Activated T-helper 1 cell treated with anti-CD3 and anti-CD28 coated beads, Interleukin-2, amount 50 U/mL, for 16 hours (primary cell): Measurements from ENCODE around the gene ZNF587.
"Not testable (repeated sequence)": the region's sequence is repeated elsewhere in the genome, so short reads cannot be mapped to it uniquely, and the experiment has no call there.

Experiments
- DNase-seq, 2 donors: peaks; one replicate each; pipeline ENCODE4 v3.0.0-alpha.2; 2020; ENCODE audit warnings: low read depth in 1 of 2, low spot score in 1 of 2

ZNF587 gene

DNA sequence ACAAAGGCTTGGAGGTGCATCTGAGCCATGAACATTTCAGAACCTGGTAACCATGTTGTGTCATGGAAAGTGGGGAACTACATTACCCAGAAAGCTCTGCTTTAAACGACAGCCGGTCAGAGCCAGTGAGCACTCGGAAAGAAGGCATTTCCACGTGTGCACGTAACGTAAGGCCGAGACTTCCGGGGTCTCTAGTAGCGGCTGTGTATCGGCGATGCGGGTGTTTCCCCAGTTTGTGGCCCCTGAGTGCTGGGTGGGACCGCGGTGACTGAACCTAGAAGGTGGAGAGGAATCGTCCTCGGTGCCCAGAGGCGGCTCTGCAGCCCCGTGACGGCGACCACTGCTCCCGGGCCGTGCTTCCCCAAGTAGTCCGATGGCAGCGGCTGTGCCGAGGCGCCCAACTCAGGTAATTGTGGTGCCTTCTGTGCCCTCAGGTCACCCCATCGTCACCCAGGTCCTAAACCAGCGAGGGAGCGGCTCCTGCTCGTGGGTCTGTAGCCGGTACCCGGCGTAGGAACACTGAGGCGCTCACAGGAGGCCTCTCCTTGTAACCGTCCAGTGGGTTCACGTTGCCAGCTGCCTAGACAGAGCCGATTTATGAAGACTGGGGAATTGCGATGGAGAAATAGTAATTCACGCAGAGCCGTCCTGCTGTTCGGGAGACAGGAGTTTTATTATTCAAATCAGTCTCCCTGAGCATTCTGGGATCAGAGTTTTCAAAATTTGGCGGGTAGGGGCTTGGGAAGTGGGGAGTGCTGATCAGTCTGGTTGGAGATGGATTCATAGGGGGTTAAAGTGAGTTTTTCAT, at the start of gene ZNF587:
TSS of gene ZNF587 (plus strand) at position 194 of the 808 bp plus-strand sequence. CDS start at position 374, 180 bp downstream.
- DNase-seq, result peak; percentile 49 to 68

DNA sequence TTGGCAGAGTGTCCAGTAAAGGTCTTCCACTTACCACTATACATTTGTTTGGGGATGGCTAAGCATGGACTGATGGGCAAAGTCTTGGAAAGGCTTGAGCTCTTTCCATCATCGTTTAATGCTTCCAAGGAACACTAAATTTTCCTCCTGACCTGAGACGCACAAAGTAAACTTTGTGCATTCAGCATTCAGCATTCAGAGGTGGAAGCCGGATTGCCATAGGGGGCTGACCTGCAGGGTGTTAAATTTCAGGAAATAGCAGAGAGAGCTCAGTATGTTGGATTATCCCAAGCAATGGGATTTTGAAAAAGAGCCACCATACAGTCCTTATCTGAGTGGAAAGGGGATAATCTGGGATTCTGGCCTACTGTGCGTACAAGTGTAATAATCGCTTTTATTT, 49.0 kb upstream of the ZNF587 start:
- DNase-seq, result no peak

DNA sequence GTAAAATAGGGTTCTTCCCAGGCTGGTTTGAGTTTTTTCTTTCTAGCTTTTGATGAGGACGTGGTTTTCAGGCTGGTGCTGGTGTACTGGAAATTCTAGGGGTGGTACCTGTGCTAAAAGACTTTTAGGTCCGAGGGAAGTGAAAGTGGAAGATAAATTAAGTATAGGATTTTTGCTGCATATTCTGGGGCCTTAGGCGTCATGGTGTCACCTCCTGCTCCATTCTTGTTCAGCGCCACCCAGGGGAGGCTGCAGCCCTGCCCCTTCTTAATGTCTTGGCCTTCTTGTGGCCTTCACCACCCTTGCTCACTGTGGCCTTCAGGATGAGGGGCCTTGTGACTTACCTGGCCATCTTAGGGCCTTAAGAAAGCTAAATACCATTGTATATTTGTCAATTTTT, 47.4 kb upstream of the ZNF587 start:
- DNase-seq, result no peak

DNA sequence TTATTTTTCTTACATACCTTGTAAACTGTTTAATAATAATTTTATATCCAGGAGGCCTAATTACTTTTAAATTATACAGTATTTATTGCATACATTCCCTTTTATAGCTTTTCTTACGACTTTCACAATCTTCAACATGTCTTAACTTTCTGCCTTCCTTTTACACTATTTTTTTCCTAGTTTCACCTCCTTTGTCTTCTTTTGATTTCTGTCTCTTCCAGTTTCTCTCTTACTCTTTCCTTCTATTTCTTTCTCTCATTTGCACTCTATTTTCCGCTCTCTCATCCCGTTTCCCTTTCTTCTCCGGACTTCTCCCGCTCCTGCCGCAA, 46.4 kb upstream of the ZNF587 start:
- DNase-seq, result no peak

DNA sequence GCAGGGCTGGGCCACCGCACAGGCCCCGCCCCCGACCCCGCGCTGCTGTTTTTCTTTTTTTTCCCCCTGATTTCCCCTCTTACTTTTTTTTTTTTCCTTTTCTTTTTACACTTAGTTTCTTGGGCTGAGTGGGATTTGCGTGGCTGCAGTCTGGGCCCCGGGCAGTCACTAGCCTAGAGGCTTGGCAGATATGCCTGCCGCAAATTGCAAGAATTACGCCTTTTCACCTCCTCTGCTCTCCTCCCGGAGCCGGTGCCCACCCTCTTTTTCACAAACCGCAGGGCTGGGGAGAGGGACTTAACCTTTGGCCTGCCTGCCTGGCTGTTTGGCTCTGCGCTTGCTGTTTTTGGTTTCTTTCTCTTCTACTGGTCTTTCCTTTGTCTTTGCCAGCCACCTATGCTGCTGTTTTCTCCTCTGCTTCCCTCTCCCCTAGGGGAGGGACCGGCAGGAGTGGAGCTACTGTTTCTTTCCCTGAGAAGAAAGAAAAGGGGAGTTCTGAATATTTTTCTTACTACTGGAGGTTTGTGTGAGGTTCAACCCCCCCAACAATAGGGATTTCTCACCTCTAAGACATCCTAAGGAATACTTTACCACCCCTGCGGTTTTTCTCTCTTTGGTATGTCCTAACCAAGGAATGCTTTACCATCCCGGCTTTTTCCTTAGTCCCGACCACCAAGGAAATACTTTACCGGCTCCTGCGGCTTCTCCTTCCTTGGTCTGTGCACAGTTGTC, 45.9 kb upstream of the ZNF587 start:
- DNase-seq, result no peak

DNA sequence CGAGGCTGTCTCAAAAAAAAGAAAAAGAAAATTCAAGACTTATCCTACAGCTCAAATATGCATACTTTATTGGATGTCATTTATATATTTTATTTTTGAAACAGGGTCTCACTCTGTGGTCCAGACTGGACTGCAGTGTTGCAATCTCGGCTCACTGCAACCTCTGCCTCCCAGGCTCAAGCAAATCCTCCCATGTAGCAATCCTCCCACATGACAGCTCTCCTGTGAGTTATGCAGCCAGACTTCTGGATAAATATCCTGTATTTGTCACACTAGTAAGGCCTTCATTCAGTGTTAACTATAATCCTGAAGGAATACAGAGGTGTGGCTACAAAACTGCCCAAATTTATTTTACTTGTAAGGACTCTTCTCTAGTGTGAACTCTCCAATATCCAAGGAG, 42.1 kb upstream of the ZNF587 start:
- DNase-seq, result no peak

DNA sequence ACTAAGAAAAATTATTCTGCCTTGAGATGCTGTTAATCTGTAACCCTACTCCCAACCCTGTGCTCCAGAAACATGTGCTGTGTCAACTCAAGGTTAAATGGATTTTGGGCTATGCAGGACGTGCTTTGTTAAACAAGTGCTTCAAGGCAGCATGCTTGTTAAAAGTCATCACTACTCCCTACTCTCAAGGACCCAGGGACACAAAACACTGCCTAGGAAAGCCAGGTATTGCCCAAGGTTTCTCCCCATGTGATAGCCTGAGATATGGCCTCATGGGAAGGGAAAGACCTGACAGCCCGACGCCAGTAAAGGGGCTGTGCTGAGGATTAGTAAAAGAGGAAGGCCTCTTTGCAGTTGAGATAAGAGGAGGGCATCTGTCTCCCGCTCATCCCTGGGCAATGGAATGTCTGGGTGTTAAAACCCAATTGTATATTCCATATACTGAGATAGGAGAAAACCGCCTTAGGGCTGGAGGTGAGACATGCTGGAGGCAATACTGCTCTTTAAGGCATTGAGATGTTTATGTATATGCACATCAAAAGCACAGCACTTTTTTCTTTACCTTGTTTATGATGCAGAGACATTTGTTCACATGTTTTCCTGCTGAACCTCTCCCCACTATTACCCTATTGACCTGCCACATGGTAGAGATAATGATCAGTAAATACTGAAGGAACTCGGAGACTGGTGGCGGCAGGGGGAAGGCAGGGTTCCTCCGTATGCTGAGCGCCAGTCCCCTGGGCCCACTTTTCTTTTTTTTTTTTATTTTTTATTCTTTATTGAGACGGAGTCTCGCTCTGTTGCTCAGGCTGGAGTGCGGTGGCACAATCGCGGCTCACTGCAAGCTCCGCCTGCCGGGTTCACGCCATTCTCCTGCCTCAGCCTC, 39.0 kb upstream of the ZNF587 start:
- not testable (repeated sequence) for DNase-seq

DNA sequence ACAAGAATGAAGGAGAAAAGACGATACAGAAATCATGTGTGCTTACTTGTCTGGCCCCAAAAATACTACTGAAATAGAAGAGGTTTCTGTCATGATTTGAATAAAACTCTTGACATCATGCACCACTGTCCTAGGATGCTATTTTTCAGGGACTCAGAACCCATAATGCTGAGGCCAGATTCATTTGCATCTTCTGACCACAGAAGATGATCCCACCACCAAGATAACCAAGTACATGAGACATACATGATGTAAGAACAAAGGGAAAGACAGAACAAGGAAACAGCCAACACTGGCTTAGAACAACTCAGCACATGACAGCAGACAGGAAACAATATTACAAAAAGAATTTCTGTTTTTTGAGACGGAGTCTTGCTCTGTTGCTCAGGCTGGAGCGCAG, 37.4 kb upstream of the ZNF587 start:
- no peak for DNase-seq

DNA sequence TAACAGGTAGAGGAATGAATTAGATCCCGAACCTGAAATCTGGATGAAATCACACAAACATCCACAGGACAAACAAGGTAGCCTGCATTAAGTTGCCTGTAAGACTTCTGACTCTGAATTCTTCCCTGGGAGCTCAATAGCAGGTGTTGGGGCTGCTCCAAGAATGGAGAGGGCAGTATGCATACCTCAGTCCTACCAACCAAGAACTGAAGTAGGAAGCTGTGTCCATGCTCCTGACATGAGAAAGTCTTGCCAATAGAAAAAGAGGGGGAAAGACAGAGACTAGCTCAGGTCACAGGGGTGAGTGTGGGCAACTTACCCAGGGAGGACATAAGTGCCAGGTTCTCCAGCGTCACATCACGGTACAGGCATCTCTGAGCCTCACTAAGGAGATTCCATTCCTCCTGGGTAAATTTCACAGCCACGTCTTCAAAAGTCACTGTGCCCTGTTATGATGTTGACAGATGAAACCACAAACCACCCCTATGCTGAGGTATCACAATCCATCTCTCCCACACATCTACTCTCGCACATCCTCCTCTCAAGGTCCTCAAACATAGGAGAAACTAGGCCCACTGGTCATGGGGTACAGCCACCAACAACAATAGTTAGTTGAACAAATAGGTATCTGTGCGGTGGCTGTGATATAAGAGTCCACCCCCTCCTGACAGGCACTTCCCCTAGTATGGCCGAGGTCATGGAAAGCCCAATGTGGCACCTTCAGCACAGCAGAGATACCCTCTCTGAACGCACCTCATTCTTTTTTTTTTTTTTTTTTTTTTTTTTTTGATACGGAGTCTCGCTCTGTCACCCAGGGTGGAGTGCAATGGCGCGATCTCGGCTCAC, 36.5 kb upstream of the ZNF587 start:
- not testable (repeated sequence) for DNase-seq

DNA sequence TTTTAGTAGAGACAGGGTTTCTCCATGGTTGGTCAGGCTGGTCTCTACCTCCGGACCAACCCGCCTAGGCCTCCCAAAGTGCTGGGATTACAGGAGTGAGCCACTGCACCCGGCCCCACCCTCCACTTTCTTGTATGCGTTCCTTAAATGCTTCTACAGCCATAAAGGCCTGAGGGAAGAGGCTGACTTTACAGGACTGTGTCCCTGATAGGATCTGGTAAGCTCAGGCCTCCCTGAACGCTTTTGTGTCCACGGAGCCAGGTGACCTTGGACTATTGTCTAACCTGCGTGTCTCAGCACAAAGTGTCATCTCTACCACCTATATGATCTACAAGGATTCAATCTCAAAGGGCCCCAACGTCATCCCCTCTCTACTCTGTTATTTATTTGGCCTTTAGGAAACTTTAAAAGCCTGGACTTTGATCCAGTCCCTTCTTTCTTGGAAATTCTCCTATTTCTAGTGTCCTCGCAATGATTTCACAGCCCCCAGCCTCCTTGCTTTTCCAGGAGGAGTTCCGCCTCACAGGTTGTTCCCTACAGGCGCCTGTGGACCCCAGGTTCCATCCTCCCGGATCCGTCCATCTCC, 35.6 kb upstream of the ZNF587 start:
- DNase-seq, result no peak

DNA sequence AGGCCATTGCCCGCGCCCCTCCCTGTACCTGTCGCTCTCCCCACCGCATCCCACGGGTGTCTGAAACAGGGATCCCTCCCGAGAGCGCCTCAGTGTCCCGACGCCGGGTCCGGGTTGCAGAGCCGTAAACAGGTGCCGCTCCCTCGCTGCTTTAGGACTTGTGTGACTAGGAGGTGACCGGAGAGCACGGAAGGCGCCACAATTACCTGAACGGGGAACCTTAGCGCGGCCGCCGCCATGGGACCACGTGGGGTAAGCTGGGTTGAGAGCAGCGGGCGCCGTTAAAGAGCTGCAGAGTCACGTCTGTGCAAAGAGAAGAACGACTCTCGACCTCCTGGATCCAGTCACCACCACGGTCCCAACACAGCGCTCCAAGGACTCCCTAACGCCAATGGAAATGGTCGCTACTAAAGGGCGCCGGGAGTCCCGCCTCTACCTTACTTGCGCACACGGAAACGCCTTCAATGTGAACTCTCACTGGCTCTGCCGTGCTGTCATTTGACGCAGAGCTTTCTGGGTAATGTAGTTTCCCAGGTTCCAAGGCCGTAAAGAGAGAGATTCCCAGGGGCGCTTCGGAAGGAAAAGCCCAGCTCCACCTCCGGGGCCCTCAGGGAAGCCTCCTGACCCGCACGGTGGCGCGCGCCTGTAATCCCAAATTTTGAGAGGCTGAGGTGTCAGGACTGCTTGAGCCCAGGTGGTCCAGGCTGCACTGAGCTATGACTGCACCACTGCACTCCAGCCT, 35.0 kb upstream of the ZNF587 start, which contains the start of gene ZNF552:
TSS of gene ZNF552 (minus strand) at position 409 of the 742 bp plus-strand sequence. CDS start at position 239, 170 bp downstream.
- peak; percentile 40 to 57 for DNase-seq

DNA sequence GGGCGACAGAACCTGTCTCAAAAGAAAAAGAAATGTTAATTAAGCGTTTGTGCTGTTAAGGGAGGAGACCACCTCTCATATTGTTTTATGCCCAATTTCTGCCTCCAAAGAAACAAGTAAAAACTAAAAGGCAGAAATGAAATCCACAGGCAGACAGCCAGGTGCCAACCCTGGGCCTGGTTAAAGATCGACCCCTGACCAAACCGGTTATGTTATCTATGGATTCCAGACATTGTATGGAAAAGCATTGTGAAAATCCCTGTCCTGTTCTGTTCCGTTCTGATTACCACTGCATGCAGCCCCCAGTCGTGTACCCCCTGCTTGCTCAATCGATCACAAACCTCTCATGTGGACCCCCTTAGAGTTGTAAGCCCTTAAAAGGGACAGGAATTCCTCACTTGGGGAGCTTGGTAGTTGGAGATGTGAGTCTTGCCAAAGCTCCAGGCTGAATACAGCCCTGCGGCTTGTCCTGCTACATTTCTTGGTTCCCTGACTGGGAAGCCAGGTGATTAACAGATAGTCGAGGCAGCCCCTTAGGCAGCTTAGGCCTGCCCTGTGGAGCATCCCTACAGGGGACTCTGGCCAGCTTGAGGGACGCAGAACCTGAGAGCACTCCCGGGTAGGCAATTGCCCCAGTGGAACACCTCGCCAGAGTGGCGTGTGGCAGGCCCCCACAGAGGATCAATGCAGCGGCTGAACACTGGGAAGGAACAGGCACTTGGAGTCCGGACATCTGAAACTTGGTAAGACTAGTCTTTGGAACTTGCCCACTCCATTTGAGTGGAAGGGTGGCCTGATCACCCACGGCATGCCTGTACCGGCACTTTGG, 34.2 kb upstream of the ZNF587 start:
- DNase-seq, result no peak

DNA sequence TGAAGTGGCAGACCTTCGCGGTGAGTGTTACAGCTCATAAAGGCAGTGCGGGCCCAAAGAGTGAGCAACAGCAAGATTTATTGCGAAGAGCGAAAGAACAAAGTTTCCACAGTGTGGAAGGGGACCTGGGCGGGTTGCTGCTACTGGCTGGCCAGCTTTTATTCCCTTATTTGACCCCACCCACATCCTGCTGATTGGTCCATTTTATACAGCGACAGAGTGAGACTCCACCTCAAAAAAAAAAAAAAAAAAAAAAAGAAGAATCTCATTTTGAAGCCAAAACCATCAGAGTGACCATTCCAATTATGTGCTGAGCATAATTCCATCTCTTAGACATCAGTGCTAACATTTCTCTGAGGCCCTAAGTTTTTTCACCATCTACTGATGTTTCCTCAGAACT, 33.0 kb upstream of the ZNF587 start:
- DNase-seq, result no peak

DNA sequence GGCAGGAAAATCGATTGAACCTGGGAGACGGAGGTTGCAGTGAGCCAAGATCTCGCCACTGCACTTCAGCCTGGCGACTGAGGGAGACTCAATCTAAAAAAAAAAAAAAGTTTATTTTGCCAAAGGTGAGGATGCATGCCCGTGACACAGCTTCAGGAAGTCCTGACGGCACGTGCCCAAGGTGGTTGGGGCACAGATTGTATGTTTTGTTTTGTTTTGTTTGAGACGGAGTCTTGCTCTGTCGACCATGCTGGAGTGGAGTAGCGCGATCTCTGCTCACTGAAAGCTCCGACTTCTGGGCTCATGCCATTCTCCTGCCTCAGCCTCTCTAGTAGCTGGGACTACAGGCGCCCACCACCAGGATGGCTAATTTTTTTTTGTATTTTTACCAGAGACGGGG, 31.7 kb upstream of the ZNF587 start:
- no peak for DNase-seq

DNA sequence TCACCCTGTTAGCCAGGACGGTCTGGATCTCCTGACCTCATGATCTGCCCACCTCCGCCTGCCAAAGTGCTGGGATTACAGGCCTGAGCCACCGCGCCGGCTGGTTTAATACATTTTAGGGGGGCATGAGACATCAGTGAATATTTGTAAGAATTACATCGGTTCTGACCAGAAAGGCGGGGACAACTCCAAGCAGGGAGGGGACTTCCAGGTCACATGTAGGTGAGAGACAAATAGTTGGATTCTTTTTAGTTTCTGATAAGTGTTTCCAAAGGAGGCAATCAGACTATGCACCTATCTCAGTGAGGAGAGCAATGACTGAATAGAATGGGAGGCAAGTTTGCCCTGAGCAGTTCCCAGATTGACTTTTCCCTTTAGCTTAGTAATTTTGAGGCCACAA, 31.3 kb upstream of the ZNF587 start:
- no peak for DNase-seq

DNA sequence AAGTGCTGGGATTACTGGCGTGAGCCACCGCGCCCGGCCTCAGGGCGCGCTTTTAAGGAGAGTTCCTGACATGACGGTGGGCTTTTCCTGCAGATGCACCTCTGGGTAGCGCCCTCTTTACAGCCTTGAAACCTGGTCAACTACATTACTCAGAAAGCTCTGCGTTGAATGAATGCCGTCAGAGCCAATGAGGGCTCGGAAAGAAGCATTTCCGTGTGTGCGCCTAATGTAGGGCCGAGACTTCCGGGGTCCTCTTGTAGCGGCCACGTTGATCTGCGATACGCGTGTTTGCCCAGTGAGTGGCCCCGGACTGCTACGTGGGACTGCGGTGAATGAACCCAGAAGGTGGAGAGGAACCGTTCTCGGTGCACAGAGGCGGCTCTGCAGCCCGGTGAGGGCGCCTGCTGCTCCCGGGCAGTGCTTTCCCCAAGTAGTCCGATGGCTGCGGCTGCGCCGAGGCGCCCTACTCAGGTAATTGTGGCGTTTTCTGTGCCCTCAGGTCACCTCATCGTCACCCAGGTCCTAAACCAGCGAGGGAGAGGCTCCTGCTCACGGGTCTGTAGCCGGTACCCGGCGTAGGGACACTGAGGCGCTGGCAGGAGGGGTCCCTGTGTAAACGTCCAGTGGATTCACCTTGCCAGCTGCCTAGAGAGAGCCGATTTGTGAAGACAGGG, 30.0 kb upstream of the ZNF587 start:
- DNase-seq, result peak; percentile 49 to 72

DNA sequence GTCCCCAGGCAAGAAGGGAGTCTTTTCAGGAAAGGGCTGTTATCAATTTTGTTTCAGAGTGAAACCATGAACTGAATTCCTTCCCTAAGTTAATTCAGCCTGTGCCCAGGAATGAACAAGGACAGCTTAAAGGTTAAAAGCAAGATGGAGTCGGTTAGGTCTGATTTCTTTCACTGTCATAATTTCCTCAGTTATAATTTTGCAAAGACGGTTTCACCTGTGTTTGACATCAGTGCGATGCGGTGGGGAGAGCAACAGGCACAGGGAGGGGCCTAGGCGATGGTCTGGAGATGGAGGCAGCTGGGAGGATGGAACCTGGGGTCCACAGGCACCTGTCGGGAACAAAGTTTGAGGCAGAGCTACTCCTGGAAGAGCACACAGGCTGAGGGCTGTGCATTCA, 29.1 kb upstream of the ZNF587 start:
- no peak for DNase-seq

DNA sequence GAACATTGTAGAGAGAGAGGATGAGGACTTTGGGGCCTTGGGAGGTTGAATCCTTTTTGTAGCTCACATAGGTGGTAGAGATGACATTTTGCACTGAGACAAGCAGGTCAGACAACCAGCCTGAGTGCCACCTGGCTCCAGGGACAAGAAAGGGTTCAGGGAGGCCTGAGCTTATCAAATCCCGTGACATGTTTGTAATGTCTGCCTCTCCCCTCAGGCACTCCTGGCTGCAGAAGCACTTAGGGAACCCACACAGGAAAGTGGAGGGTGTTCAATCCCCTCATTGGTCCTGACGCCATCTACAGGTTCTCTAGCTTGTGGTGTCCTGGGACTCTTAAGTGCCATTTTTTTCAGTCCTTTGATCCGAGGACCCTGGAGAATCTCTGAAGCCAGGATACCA, 28.6 kb upstream of the ZNF587 start:
- not testable (repeated sequence) for DNase-seq
